GM18499 (cell line): ENCODE data around the gene S100A14.

Experiments used
- ATAC-seq: cut with Tn5 transposase; IDR thresholded peaks from one replicate; pipeline ENCODE4 v1.9.1; 2021; ENCODE audit warnings: moderate number of reproducible peaks; ENCODE audit not compliant: insufficient read depth, unreplicated experiment

Gene S100A14

GRCh38 chr1:153619171-153619570, 3.0 kb upstream of the S100A14 start:
- no peak for ATAC-seq

- no peak for ATAC-seq
Observed at GRCh38 chr1:153617663-153618062, 1.5 kb upstream of the S100A14 start.

DNA sequence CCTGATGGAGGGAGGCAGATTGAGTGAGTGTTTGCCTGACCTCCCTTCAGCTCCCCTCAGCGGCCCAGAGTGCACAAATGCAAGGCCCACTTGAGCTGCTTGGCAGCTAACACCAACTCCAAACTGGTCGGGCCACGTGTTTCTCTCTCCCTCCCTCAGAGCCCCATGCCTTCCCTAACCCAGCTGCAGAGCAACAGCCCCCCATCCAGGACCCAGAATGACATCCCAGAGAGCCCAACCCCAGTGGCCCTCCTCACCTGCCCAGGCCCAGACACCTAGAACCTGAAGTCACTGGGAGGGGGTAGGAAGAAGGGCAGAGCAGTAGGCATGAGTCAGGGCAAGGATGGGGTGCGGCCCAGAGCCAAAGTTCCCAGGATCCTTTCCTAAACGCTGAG, 789 bp upstream of the S100A14 start:
- no peak for ATAC-seq

DNA sequence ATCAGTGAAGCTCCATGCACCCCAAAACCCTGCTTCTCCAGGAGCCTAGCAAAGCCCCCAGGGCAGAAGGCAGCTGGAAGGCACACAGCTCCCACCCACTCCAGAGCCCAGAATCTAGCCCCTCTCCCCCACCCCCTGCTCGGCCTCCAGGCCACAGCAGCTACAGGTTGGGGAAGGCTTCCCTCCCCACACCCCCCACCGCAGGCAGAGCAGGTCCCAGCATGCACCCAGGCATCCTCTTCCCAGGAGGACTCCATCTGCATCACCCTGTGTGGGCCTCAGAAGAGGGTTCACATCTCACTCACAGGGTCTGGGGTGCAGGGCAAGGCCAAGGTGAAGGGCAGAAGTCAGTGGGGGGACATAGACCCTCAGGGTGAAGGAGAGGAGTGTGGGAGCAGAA, 719 bp downstream of the S100A14 start:
- no peak for ATAC-seq

DNA sequence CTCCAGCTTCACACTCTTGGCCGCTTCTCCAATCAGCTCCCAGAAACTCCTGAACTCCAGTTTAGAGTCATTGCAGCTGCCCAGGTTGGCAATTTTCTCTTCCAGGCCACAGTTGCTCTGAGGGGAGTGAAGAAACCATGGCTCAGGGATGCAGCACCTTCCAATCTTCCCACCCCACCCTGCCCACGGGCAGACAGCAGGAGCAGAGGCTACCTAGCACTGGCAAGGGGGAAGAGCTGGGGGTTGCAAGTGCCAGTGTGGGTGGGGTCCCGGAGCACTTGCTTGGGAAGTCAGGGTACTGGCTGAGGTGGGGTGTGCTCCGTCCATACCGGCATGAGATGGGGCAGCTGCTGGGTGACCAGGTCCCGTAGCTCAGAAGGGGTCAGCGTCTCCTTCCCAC, 1.2 kb downstream of the S100A14 start:
- no peak for ATAC-seq

DNA sequence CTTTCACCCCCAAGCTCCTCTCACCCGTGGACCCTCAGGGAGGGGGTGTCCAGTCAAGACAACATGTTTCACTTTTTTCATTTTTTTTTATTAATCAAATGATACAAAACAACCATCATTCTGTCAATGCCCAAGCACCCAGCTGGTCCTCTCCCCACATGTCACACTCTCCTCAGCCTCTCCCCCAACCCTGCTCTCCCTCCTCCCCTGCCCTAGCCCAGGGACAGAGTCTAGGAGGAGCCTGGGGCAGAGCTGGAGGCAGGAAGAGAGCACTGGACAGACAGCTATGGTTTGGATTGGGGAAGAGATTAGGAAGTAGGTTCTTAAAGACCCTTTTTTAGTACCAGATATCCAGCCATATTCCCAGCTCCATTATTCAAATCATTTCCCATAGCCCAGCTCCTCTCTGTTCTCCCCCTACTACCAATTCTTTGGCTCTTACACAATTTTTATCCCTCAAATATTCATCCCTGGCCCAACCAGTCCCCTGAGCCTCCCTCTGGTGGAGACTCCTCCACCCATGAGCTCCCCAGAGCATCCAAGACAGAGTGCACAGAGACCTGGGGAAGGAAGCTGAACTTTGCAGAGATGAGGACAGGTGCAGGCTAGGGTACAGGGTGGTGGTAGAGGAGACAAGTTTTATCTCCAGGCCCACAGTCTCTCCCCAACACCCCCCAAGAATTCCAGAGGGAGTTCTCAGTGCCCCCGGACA, 1.8 kb downstream of the S100A14 start:
- ATAC-seq = no peak

GRCh38 chr1:153613406-153613805, 2.7 kb downstream of the S100A14 start:
- no peak for ATAC-seq

GRCh38 chr1:153612755-153613331, 3.3 kb downstream of the S100A14 start, which contains the start of gene S100A16:
Gene S100A16, minus strand, starts transcription at chr1:153613137. Its CDS starts 4,986 bp downstream, at chr1:153608151.
- no peak for ATAC-seq

GRCh38 chr1:153612111-153612754, 3.9 kb downstream of the S100A14 start:
- no peak for ATAC-seq

DNA sequence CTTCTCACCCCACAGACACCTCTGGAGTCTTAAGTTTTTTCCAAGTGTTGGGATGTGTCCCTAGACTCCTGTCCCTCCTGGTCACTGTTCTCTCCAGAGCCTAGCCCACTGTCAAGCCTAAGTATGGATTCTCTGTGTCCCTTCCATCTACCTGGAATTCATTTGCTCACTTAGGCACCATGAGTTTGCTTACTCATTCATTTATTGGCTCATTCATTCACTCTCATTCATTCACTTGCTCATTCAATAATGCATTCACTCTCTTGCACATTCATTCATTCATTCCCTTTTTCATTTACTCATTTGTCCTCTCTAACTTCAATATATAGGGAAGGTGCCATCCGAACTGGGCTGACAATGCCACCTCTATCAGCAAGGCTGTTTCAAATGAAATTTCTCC, 4.8 kb downstream of the S100A14 start:
- ATAC-seq = no peak

- ATAC-seq = no peak
Observed at GRCh38 chr1:153610811-153611301, 5.3 kb downstream of the S100A14 start.

GRCh38 chr1:153610334-153610733, 5.8 kb downstream of the S100A14 start:
- no peak for ATAC-seq

DNA sequence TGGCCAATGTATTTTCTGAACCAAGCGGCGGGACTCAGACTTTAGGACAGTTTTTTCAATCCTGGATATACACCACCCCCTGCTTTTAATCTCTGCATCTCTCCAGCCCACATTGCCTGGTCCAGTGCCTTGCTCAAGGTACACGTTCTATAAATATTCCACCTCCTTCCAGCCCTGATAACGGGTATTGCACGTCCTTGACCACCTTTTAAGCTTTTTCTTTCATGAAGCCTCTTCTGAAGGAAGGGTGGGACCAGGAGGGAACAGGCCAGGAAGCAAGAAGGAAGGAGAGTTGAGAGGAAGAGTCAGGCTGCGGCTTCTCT, 6.6 kb downstream of the S100A14 start:
- ATAC-seq = no peak

GRCh38 chr1:153608742-153609584, 7.2 kb downstream of the S100A14 start:
- no peak for ATAC-seq

DNA sequence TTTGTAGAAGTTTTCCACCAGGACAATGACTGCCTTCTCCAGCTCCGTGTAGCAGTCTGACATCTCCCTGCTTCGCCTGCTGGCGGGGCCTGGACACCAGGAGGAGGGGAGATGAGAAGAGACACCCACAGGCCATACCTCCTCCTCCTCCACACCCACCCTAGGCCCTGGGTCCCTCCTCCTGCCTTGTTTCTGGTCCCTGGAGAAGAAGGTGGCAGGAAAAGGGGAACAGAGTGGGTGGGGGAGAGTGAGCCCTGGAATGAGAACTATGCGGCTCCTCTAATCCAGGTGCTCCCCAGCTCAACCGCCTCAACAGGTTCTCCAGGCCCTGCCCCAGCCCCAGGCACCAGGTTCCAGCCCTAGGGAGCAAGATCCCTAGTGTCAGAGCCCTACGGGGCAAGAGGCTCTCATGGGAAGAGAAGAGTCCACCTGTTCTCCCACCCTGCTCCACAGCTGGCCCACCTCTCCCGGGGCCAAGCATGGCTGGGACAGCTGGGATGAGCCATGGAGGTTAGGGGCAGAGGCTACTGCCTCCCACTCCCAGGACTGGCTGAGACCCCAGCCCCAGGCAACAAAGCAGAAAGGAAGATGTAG, 7.9 kb downstream of the S100A14 start:
- no peak for ATAC-seq

DNA sequence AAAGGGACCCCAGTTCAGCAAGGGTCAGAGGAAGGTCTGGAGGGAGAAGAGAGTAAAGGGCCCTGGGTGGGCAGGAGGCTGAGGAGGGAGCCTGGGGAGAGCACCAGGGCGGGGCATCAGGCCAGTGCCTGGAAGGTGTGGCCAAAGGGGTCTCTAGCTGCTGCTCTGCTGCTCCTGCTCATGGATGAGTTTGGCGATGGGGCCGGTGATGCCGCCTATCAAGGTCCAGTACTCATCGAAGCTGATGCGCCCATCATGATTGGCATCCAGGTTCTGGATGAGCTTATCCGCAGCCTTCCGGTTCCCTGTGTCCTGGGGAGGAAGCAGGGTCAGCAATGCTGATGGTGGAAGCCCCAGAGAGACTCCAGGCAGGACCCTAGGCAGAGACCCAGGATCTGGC, 8.7 kb downstream of the S100A14 start:
- no peak for ATAC-seq

DNA sequence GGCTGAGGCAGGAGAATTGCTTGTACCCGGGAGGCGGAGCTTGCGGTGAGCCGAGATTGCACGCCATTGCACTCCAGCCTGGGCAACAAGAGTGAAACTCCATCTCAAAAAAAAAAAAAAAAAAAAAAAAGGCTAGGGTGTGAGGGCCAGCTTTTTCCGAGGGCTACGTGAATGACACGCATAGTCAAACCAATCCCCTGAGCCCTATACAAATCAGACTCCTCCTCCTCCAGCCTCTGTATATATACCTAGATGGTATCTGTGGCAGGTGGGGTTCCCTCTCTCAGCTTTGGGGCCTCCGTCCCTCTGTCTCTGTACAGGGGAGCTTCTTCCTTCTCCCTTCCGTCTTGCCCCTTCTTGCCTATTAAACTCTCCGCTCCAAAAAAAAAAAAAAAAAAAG, 9.9 kb downstream of the S100A14 start:
- no peak for ATAC-seq

GRCh38 chr1:153602749-153603148, 13.4 kb downstream of the S100A14 start:
- no peak for ATAC-seq

DNA sequence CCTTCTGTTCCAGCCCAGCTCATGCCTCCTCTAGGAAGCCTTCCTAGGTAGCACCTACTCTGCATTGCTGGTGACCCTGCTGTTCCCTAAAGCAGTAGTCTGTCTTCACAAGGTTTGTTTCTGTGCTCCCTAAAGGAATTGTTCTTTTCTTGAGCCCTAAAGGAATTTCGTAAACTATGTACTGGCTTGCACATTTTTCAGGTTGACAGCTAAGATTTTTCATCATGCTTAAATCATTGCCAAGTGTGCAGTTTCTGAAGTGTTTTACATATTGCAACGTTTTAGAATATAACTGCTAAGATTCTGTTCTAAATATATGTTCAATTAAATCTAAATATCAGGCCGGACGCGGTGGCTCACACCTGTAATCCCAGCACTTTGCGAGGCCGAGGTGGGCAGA, 16.3 kb downstream of the S100A14 start:
- no peak for ATAC-seq
